ENCODE measurements around the gene HKDC1. TPM values are rescaled to one million over a fixed set of nuclear protein-coding genes. Genes with fewer than 3 reads are reported as not detected.

Gene HKDC1
- total and polyA plus RNA-seq, 3 experiments from 2014 or later, result 0.15 to 3.0 TPM; not detected in 1

- H3K27me3 Mint-ChIP-seq, result peaks cover 0 to 5% of the 10 kb centered on the region in 2 donors
- H3K4me3 Mint-ChIP-seq, result peak overlapping the region; percentile 95 to 99 (median 97)
- H3K27ac ChIP-seq (ENCODE audit: low read depth, low read length), result peak overlapping the region; percentile 97
- H3K9me3 Mint-ChIP-seq, result no peaks in the 10 kb centered on the region
- H3K27me3 ChIP-seq (ENCODE audit: insufficient read depth, low read length, poor library complexity, severe bottlenecking), result no peaks in the 10 kb centered on the region
- H3K4me3 ChIP-seq (ENCODE audit: low read length), result peak overlapping the region; percentile 77
- peaks cover 15% of the 10 kb centered on the region for H3K4me1 ChIP-seq (ENCODE audit: insufficient read depth, low read length)
- DNase-seq, result no peak
- peaks cover 51 to 63% (median 63%) of the 10 kb centered on the region in 3 donors for H3K4me1 Mint-ChIP-seq
- ChIA-PET CTCF (no interaction called here), POLR2A (no interaction called here)
- H3K27ac Mint-ChIP-seq, result peak overlapping the region; percentile 99 to 100 (median 100)
- H3K36me3 Mint-ChIP-seq, result peaks cover 0 to 46% (median 7%) of the 10 kb centered on the region in 3 donors
- H3K9me3 ChIP-seq (ENCODE audit: low read length), result no peaks in the 10 kb centered on the region
- H3K36me3 ChIP-seq (ENCODE audit: insufficient read depth, low read length), result peaks cover 22% of the 10 kb centered on the region
Measured at GRCh38 chr10:69181433-69181832, 38.7 kb upstream of the HKDC1 start.

- Histone ChIP-seq H3K9me3 (ENCODE audit: low read length) (no peaks in the 10 kb centered on the region), H3K27me3 (ENCODE audit: insufficient read depth, low read length, poor library complexity, severe bottlenecking) (no peaks in the 10 kb centered on the region), H3K4me1 (ENCODE audit: insufficient read depth, low read length) (peaks cover 15% of the 10 kb centered on the region), H3K36me3 (ENCODE audit: insufficient read depth, low read length) (peaks cover 28% of the 10 kb centered on the region), H3K27ac (ENCODE audit: low read depth, low read length) (no peak overlapping the region), H3K4me3 (ENCODE audit: low read length) (no peak overlapping the region)
- Mint-ChIP-seq H3K9me3 (no peaks in the 10 kb centered on the region), H3K4me1 (peaks cover 52 to 64% (median 63%) of the 10 kb centered on the region in 3 donors), H3K36me3 (peaks cover 0 to 51% (median 7%) of the 10 kb centered on the region in 3 donors), H3K4me3 (peak overlapping the region in 1 of 7 donors; percentile 38), H3K27me3 (peaks cover 0 to 5% of the 10 kb centered on the region in 2 donors), H3K27ac (peak overlapping the region in 5 of 8 donors; percentile 27 to 99 (median 45))
- ChIA-PET POLR2A (no interaction called here), CTCF (no interaction called here)
- no peak for DNase-seq
Measured at GRCh38 chr10:69182005-69182404, 38.1 kb upstream of the HKDC1 start.

GRCh38 chr10:69186524-69186923 is 33.6 kb upstream of the HKDC1 start:
- POLR2A ChIA-PET, result interaction anchor here (0.6 kb wide), 1 partner anchor 24 kb away, joined by 4 read pairs; no protein-coding TSS in a partner anchor
- no peaks in the 10 kb centered on the region for H3K9me3 ChIP-seq (ENCODE audit: low read length)

DNA sequence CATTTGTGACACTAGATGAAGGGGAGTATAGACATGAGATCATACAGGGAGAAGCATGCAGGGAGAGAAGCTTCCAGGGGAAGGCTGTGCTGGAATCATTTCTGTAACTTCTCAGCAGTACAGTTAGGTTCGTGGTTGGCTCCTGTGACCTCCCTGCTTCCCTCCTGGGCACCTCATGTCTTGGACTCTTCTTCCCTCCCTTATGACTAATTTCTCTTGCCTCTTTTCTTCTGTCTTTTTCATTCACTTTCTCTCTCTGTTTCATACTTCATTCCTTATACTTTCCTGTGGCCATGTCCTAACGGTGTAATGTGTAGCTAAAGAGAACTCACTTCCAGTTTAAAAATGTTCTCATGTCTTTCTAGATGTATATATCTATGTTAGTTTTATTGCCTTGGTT is 19.1 kb upstream of the HKDC1 start:
- ChIA-PET CTCF (no interaction called here), POLR2A (no interaction called here)
- Mint-ChIP-seq H3K4me3 (no peak overlapping the region), H3K4me1 (peaks cover 24 to 41% (median 35%) of the 10 kb centered on the region in 3 donors), H3K27ac (peak overlapping the region; percentile 26 to 88 (median 69)), H3K9me3 (no peaks in the 10 kb centered on the region), H3K36me3 (peaks cover 15 to 69% (median 16%) of the 10 kb centered on the region in 3 donors), H3K27me3 (no peaks in the 10 kb centered on the region)
- peaks cover 23% of the 10 kb centered on the region for H3K36me3 ChIP-seq (ENCODE audit: insufficient read depth, low read length)
- H3K27me3 ChIP-seq (ENCODE audit: insufficient read depth, low read length, poor library complexity, severe bottlenecking), result no peaks in the 10 kb centered on the region
- peaks cover 23% of the 10 kb centered on the region for H3K4me1 ChIP-seq (ENCODE audit: insufficient read depth, low read length)
- H3K27ac ChIP-seq (ENCODE audit: low read depth, low read length), result no peak overlapping the region
- H3K9me3 ChIP-seq (ENCODE audit: low read length), result no peaks in the 10 kb centered on the region
- no peak overlapping the region for H3K4me3 ChIP-seq (ENCODE audit: low read length)
- no peak for DNase-seq

More at GRCh38 chr10:69186524-69186923, 33.6 kb upstream of the HKDC1 start:
- Histone ChIP-seq H3K4me3 (ENCODE audit: low read length) (no peak overlapping the region), H3K27me3 (ENCODE audit: insufficient read depth, low read length, poor library complexity, severe bottlenecking) (no peaks in the 10 kb centered on the region), H3K36me3 (ENCODE audit: insufficient read depth, low read length) (peaks cover 37% of the 10 kb centered on the region), H3K4me1 (ENCODE audit: insufficient read depth, low read length) (peaks cover under 1% of the 10 kb centered on the region), H3K27ac (ENCODE audit: low read depth, low read length) (no peak overlapping the region)
- CTCF ChIA-PET, result no interaction called here
- Mint-ChIP-seq H3K27ac (peak overlapping the region in 3 of 8 donors; percentile 19 to 55 (median 40)), H3K36me3 (peaks cover 5 to 78% (median 13%) of the 10 kb centered on the region in 3 donors), H3K27me3 (no peaks in the 10 kb centered on the region), H3K4me1 (peaks cover 30 to 40% (median 34%) of the 10 kb centered on the region in 3 donors), H3K9me3 (no peaks in the 10 kb centered on the region), H3K4me3 (no peak overlapping the region)
- no peak for DNase-seq

DNA sequence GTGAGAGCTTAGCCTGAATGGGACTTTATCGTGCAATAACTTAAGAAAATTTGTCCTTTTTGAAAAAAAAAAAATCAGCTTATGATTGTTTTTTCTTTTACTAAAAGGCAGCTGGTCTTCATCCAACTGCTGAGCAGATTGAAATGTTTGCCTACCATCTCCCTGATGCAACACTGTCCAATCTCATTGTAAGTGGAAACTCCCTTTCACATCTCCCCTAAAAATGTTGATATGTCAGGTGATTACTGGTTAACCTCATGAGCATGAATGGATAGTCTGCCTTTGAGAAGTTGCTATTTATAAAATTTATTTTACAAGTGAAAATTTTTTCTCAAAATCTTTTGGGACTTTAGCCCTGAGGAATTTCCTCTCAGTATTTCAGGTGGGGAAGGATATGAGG is 17.8 kb upstream of the HKDC1 start:
- H3K4me1 ChIP-seq (ENCODE audit: insufficient read depth, low read length), result peaks cover 23% of the 10 kb centered on the region
- H3K36me3 ChIP-seq (ENCODE audit: insufficient read depth, low read length), result peaks cover 28% of the 10 kb centered on the region
- H3K27ac ChIP-seq (ENCODE audit: low read depth, low read length), result peak overlapping the region; percentile 21
- H3K9me3 ChIP-seq (ENCODE audit: low read length), result no peaks in the 10 kb centered on the region
- Mint-ChIP-seq H3K27me3 (no peaks in the 10 kb centered on the region), H3K4me3 (peak overlapping the region in 5 of 7 donors; percentile 6 to 54 (median 38)), H3K36me3 (peaks cover 20 to 68% (median 20%) of the 10 kb centered on the region in 3 donors), H3K27ac (peak overlapping the region; percentile 33 to 94 (median 82)), H3K9me3 (no peaks in the 10 kb centered on the region), H3K4me1 (peaks cover 30 to 45% (median 40%) of the 10 kb centered on the region in 3 donors)
- peak in 1 of 5 donors; percentile 33 for DNase-seq
- no peak overlapping the region for H3K4me3 ChIP-seq (ENCODE audit: low read length)
- POLR2A ChIA-PET, result no interaction called here
- H3K27me3 ChIP-seq (ENCODE audit: insufficient read depth, low read length, poor library complexity, severe bottlenecking), result no peaks in the 10 kb centered on the region
- CTCF ChIA-PET, result interaction anchor here (1.4 kb wide), 1 partner anchor 18 kb away, joined by 3 read pairs; the partner anchor contains the start of gene HKDC1

GRCh38 chr10:69208761-69209160 is 11.4 kb upstream of the HKDC1 start:
- Histone ChIP-seq H3K9me3 (ENCODE audit: low read length) (no peaks in the 10 kb centered on the region), H3K27me3 (ENCODE audit: insufficient read depth, low read length, poor library complexity, severe bottlenecking) (no peaks in the 10 kb centered on the region), H3K4me3 (ENCODE audit: low read length) (no peak overlapping the region), H3K4me1 (ENCODE audit: insufficient read depth, low read length) (peaks cover 12% of the 10 kb centered on the region), H3K27ac (ENCODE audit: low read depth, low read length) (no peak overlapping the region), H3K36me3 (ENCODE audit: insufficient read depth, low read length) (peaks cover 24% of the 10 kb centered on the region)
- POLR2A ChIA-PET, result no interaction called here
- CTCF ChIA-PET, result no interaction called here
- no peak for DNase-seq
- H3K36me3 Mint-ChIP-seq, result peaks cover 26 to 49% (median 30%) of the 10 kb centered on the region in 3 donors
- H3K4me3 Mint-ChIP-seq, result no peak overlapping the region
- no peaks in the 10 kb centered on the region for H3K27me3 Mint-ChIP-seq
- peak overlapping the region in 4 of 8 donors; percentile 27 to 62 (median 46) for H3K27ac Mint-ChIP-seq
- no peaks in the 10 kb centered on the region for H3K9me3 Mint-ChIP-seq
- peaks cover 24 to 27% (median 27%) of the 10 kb centered on the region in 3 donors for H3K4me1 Mint-ChIP-seq

DNA sequence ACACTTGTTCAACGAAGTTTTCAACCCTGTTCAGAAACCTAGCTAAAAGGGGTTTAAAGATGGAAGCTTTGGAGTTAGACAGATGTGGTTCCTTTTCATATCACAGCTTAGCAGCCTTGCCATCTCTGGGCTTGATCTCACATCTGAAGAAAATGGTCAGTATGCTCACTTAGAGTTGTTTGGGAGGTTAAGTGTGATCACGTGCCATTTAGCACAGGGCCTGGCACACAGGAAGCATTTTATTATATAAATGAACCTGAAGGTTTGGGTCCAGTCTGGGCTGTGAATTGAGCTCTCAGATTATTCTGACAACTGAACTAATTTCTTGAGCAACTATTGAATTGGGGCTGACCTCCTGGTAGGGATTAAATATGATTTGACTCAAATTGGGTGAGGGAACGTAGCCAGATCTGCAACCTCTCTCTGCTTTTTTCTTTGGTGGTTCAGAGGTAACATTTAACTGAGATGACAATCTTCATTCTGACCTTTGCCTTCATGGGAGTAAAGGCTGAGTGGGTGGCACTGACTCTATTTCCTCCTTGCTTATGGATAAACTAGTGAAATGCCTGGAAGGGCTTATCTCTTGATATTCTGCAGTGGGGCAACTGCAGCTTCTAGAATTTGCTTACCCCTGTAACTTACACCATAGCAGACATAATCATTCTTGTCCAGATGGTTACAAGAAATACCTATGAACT is 10.2 kb upstream of the HKDC1 start:
- POLR2A ChIA-PET, result interaction anchor here (0.6 kb wide), 1 partner anchor 24 kb away, joined by 4 read pairs; no protein-coding TSS in a partner anchor
- no peak overlapping the region for H3K4me3 Mint-ChIP-seq
- Histone ChIP-seq H3K27me3 (ENCODE audit: insufficient read depth, low read length, poor library complexity, severe bottlenecking) (no peaks in the 10 kb centered on the region), H3K4me1 (ENCODE audit: insufficient read depth, low read length) (peaks cover 13% of the 10 kb centered on the region), H3K36me3 (ENCODE audit: insufficient read depth, low read length) (peaks cover 24% of the 10 kb centered on the region), H3K4me3 (ENCODE audit: low read length) (no peak overlapping the region), H3K27ac (ENCODE audit: low read depth, low read length) (no peak overlapping the region), H3K9me3 (ENCODE audit: low read length) (no peaks in the 10 kb centered on the region)
- no peaks in the 10 kb centered on the region for H3K27me3 Mint-ChIP-seq
- H3K9me3 Mint-ChIP-seq, result peaks cover 0 to 6% (median 0%) of the 10 kb centered on the region in 5 donors
- no peak for DNase-seq
- peak overlapping the region in 3 of 8 donors; percentile 17 to 38 (median 22) for H3K27ac Mint-ChIP-seq
- CTCF ChIA-PET, result no interaction called here
- H3K4me1 Mint-ChIP-seq, result peaks cover 24 to 29% (median 27%) of the 10 kb centered on the region in 3 donors
- peaks cover 26 to 45% (median 38%) of the 10 kb centered on the region in 3 donors for H3K36me3 Mint-ChIP-seq

GRCh38 chr10:69211104-69211503 is 9.0 kb upstream of the HKDC1 start:
- no peak overlapping the region for H3K4me3 Mint-ChIP-seq
- no peaks in the 10 kb centered on the region for H3K9me3 ChIP-seq (ENCODE audit: low read length)
- DNase-seq, result no peak
- ChIA-PET CTCF (no interaction called here), POLR2A (no interaction called here)
- H3K9me3 Mint-ChIP-seq, result peaks cover 0 to 6% (median 2%) of the 10 kb centered on the region in 5 donors
- H3K36me3 ChIP-seq (ENCODE audit: insufficient read depth, low read length), result peaks cover 20% of the 10 kb centered on the region
- peaks cover 27 to 32% (median 32%) of the 10 kb centered on the region in 3 donors for H3K4me1 Mint-ChIP-seq
- H3K4me3 ChIP-seq (ENCODE audit: low read length), result no peak overlapping the region
- H3K36me3 Mint-ChIP-seq, result peaks cover 25 to 39% (median 36%) of the 10 kb centered on the region in 3 donors
- peaks cover 21% of the 10 kb centered on the region for H3K4me1 ChIP-seq (ENCODE audit: insufficient read depth, low read length)
- H3K27ac Mint-ChIP-seq, result peak overlapping the region in 2 of 8 donors; percentile 12 to 26
- no peaks in the 10 kb centered on the region for H3K27me3 ChIP-seq (ENCODE audit: insufficient read depth, low read length, poor library complexity, severe bottlenecking)
- peak overlapping the region; percentile 8 for H3K27ac ChIP-seq (ENCODE audit: low read depth, low read length)
- no peaks in the 10 kb centered on the region for H3K27me3 Mint-ChIP-seq
